Measurements from ENCODE around the gene NPHP4. TPM values are rescaled to one million over a fixed set of nuclear protein-coding genes. Genes with fewer than 3 reads are reported as not detected.

The NPHP4 gene
- polyA plus RNA-seq, 2 of the 4 experiments (the other 2 are of a cell fraction): 2.9 to 5.1 TPM

- POLR2A ChIA-PET: no interaction called here
- WGBS (ENCODE audit: missing lambda C conversion rate): 89% methylated on average over 15 of the region's 17 CpGs
- Histone ChIP-seq H3K4me1 (no peaks in the 10 kb centered on the region), H3K27ac (no peak overlapping the region), H3K9me3 (no peaks in the 10 kb centered on the region), H3K4me2 (no peak overlapping the region), H3K4me3 (no peak overlapping the region)
- CTCF ChIA-PET: no interaction called here
- ATAC-seq (no peak), DNase-seq (ENCODE audit: low read depth in 1 of 2, low spot score in 1 of 2) (no peak), FAIRE-seq (no peak)
- TF ChIP-seq ZSCAN20 (CRISPR knock-in tag; IDR thresholded peaks at IDR 0.05): no peak
- no peak for TF ChIP-seq BCL3 (IDR thresholded peaks at IDR 0.05)
- no peak for TF ChIP-seq HOXB5 (CRISPR knock-in tag; IDR thresholded peaks at IDR 0.05)
Measured at GRCh38 chr1:6000444-6001288, 8.4 kb upstream of the NPHP4 start.

GRCh38 chr1:5999711-6000443 lies 7.7 kb upstream of the NPHP4 start:
- CTCF ChIA-PET: no interaction called here

More at GRCh38 chr1:5999711-6000443, 7.7 kb upstream of the NPHP4 start:
- Histone ChIP-seq H3K4me1 (no peaks in the 10 kb centered on the region), H3K4me3 (no peak overlapping the region), H3K9me3 (no peaks in the 10 kb centered on the region), H3K4me2 (no peak overlapping the region), H3K27ac (no peak overlapping the region)
- POLR2A ChIA-PET: no interaction called here
- DNase-seq (ENCODE audit: low read depth in 1 of 2, low spot score in 1 of 2) (no peak), ATAC-seq (no peak), FAIRE-seq (no peak)
- TF ChIP-seq FOSB (CRISPR knock-in tag; IDR thresholded peaks at IDR 0.05) (no peak), RAD21 (conservative IDR thresholded peaks at IDR 0.05 in 1 of 2, IDR thresholded peaks at IDR 0.05 in 1 of 2) (no peak), TP53 (CRISPR knock-in tag; IDR thresholded peaks at IDR 0.05) (no peak), EHF (CRISPR knock-in tag; IDR thresholded peaks at IDR 0.05) (no peak), REST (IDR thresholded peaks at IDR 0.05) (no peak), MAX (IDR thresholded peaks at IDR 0.05) (no peak), ZFP36 (IDR thresholded peaks at IDR 0.05; ENCODE audit: borderline replicate concordance, partially characterized antibody) (no peak), HOXB5 (CRISPR knock-in tag; IDR thresholded peaks at IDR 0.05) (no peak), RNF2 (IDR thresholded peaks at IDR 0.05; ENCODE audit: borderline replicate concordance, low read depth) (no peak), SMC3 (IDR thresholded peaks at IDR 0.05) (no peak), FOSL2 (IDR thresholded peaks at IDR 0.05) (no peak), FOSL2 (CRISPR knock-in tag; IDR thresholded peaks at IDR 0.05) (no peak), SREBF2 (IDR thresholded peaks at IDR 0.05) (no peak), JUNB (IDR thresholded peaks at IDR 0.05) (no peak), ELK1 (IDR thresholded peaks at IDR 0.05; ENCODE audit: low read depth, low read length) (no peak), HOXB13 (CRISPR knock-in tag; IDR thresholded peaks at IDR 0.05; ENCODE audit: low read depth) (no peak), MYC (IDR thresholded peaks at IDR 0.05; ENCODE audit: borderline replicate concordance, low read length) (no peak), POLR2A (IDR thresholded peaks at IDR 0.05; ENCODE audit: low read length) (no peak), RARB (CRISPR knock-in tag; IDR thresholded peaks at IDR 0.05) (no peak), KDM1A (IDR thresholded peaks at IDR 0.05; ENCODE audit: low read depth) (no peak)
- 91% methylated on average over 28 of the region's 28 CpGs for WGBS (ENCODE audit: missing lambda C conversion rate)
